A673 (cell line): ENCODE results near the gene SLX9.

Source experiments
- EZH2 ChIP-seq: fragments of 200-600 bp; sonication (generic); IDR thresholded peaks from 2 replicates; pipeline ENCODE4 v1.6.1; 2017; ENCODE audit warnings: borderline replicate concordance, low read depth, mild to moderate bottlenecking, mixed read lengths, antibody characterized with exemption, low read length; ENCODE audit not compliant: poor library complexity, severe bottlenecking
- TF ChIP-seq, protein P1 (sequence below): fragments of 300-800, 200-600 bp; sonication (generic); conservative IDR thresholded peaks from 2 replicates; pipeline ENCODE4 v1.5.1; 2017; ENCODE audit warnings: low read depth, mild to moderate bottlenecking, antibody characterized with exemption, low read length, moderate library complexity, mixed read lengths

GRCh38 chr21:44972821-44973220 lies 33.0 kb downstream of the SLX9 start:
- TF ChIP-seq, protein P1, sequence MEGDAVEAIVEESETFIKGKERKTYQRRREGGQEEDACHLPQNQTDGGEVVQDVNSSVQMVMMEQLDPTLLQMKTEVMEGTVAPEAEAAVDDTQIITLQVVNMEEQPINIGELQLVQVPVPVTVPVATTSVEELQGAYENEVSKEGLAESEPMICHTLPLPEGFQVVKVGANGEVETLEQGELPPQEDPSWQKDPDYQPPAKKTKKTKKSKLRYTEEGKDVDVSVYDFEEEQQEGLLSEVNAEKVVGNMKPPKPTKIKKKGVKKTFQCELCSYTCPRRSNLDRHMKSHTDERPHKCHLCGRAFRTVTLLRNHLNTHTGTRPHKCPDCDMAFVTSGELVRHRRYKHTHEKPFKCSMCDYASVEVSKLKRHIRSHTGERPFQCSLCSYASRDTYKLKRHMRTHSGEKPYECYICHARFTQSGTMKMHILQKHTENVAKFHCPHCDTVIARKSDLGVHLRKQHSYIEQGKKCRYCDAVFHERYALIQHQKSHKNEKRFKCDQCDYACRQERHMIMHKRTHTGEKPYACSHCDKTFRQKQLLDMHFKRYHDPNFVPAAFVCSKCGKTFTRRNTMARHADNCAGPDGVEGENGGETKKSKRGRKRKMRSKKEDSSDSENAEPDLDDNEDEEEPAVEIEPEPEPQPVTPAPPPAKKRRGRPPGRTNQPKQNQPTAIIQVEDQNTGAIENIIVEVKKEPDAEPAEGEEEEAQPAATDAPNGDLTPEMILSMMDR: no peak
- TF ChIP-seq EZH2: no peak
